Muscle of arm (tissue), 12 donors: ENCODE results near the gene ANO6. TPM values are rescaled to one million over a fixed set of nuclear protein-coding genes. Genes with fewer than 3 reads are reported as not detected.
"Not testable (repeated sequence)": the region's sequence is repeated elsewhere in the genome, so short reads cannot be mapped to it uniquely, and the experiment has no call there.

Source experiments
- DNase-seq: peaks from one replicate; pipeline ENCODE4 v3.0.0-alpha.2; 2013
- polyA plus RNA-seq, 12 donors: library from polyadenylated mRNA; unstranded; fragments of 120-200 nt; gene quantifications; one replicate each; pipeline ENCODE4 v1.2.1, GENCODE V29; 2013; ENCODE audit not compliant: insufficient read length in 12 of 12

The ANO6 gene
- polyA plus RNA-seq, 12 donors = 43.2 to 77.2 (median 70.1) TPM; not detected in 1

DNA sequence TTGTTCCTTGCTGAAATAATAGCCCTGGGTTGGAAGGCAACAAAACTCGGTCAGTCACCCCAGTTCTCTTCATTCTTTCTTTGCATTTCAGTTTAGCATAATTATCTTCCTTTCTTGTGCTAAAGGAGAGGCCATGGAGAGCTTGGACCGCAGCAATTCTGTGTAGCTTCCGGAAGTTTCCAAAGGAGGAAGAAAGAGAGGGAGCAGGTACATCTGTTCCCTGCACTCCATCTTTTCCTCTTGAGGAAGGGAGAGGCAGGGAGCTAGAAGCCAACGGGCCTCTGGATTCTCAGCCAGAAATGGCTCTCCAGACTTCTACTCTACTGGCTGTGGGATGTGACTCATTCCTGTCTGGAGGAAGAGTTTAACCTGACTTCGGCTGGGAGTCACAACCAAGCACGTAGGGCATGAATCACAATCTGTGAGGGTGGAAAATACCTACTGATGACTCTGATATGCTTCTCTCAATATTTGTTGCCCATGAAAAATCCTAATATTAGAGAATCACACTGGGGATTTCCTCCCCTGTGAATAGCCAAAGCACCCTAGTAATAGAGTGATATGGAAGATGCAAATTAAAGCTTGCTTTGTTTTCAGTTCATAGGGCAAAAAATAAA, 17.0 kb downstream of the ANO6 start:
- no peak for DNase-seq

- DNase-seq = peak; percentile 82
Measured at GRCh38 chr12:45234139-45234865, 18.4 kb downstream of the ANO6 start.

- DNase-seq = peak; percentile 47
Measured at GRCh38 chr12:45235087-45236025, 19.5 kb downstream of the ANO6 start.

GRCh38 chr12:45236383-45236782, 20.5 kb downstream of the ANO6 start:
- DNase-seq = not testable (repeated sequence)

DNA sequence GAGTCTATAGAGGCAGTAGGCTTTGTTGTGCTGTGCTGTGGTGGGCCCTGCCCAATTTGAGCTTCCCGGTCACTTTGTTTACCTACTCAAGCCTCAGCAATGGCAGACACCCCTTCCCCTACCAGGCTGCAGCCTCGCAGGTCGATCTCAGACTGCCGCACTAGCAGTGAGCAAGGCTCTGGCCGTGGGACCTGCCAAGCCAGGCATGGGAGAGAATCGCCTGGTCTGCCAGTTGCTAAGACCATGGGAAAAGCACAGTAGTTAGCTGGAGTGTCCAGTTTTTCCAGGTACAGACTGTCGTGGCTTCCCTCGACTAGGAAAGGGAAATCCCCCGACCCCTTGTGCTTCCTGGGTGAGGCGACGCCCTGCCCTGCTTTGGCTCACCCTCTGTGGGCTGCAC, 26.3 kb downstream of the ANO6 start:
- DNase-seq = no peak

- no peak for DNase-seq
Measured at GRCh38 chr12:45243963-45244362, 28.1 kb downstream of the ANO6 start.

DNA sequence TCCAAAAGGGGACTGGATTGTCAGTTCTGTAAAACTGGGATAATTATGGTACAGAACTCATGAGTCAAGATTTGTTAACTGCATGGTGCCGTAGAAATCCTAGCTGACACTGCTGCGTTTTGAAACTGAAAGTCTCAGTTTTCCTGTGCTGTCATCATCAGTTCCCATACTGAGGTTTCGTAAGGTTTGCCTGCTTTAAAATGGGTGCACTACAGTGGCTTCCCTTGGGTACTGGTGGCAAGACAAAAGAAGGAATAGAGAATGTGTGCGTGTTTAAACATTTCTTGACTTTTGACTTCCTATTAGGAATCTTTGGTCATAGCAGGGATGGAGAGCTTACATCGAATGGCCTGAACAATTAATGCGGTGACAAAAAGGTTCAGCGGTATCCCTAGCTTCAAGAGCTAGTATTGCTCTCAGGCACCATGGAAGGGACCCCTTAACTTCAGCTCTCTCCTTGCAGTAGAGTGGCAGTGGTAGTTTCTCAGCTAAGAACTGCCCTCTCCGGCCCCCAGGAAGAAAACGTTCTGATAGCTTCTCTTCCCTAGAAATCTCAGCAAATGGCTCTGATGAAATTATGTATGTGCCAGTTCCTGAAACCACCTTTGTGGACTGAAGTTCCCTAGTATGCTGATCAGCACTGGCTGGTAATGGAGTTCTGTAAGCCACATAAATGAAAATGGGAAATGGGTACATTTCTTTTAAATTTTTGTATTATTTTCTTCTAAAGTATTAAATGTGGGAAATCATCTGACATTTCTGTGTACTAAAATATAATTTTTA, 28.9 kb downstream of the ANO6 start:
- no peak for DNase-seq

DNA sequence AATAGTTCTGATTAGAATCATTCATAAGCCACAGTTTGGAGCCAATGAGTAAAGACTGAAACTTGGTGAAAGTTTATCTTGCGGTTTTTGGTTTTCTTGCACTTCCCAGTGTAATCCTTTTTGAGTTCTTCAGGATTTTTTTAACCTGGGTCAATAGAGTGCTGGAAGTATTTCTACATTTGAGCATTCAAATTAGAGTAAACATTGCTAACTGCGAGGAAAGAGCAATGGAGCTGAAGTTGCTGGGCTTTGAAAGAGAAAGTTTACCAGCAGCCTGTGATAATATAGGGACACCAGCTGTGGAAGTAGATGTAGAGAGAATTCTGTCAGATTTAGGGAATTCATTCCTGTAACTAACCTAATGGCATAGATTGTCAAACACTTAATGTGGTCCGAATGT, 30.3 kb downstream of the ANO6 start:
- no peak for DNase-seq

DNA sequence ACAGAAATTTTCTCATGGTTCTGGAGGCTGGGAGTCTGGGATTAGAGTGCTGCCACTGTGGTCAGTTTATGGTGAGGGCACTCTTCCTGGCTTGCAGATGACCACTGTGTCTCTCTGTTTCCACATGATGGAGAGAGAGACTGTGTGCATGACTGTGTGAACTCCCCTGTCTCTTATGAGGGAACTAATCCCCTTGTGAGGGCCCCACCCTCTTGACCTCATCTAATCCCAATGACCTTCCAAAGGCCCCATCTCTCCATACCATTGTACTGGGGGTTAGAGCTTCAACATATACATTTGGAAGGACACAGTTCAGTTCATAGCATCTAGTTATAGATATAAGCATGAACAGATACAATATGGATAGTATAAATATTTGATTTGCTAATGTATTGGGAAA, 31.7 kb downstream of the ANO6 start:
- DNase-seq = no peak

DNA sequence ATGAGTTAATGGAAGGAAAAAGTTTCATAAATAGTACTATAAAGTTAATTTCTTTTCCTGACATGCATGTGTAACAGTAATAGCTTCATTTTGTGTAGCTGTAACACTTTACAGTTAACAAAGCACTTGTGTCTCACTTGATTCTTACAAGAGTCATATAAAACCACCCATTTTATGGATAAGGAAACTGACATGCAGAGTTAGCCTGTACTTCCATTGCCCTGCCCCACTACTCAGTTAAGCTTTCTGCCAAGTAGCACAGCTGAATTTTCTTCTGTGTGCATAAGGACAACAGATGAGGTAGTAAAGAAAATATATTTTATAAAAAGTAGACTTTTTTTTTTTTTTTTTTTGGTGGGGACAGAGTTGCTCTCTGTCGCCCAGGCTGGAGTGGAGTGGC, 32.2 kb downstream of the ANO6 start:
- DNase-seq = no peak

DNA sequence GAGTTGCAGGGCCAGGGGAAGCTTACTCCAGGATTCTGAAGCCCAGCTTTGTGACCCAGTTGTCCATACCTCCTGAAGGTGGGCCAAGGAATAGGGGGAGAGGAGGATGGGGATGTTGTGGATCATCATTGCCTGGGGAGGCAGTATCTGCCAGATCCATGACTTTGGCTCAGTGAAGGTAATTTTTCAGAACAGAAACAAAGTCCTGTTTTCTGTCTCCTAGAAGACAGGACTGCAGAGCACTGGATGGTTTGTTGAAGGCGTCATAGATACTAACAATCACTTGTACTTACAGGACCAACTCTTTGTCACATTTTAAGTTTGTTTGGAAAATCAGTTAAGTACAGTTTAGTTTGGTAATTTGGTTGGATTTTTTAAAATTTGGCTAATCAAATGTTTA, 38.4 kb downstream of the ANO6 start:
- DNase-seq = no peak

DNA sequence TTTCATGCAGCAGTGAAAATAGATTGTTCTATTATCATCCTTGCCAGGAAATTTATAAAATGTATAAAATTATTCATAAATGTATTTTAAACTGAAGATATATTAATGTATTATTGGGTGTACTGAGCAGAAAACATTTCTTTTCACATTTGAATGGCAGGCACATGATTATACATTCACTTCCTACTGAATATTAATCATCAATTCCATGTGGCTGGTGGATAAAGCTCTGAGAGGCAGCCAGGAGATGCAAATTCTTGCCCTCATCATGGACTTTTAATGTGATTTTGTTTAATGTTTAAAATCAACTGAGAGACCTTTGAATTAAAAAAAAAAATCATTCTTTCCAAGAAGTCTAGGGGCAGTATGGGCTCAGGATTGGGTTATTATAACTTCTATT, 40.8 kb downstream of the ANO6 start:
- DNase-seq = no peak

DNA sequence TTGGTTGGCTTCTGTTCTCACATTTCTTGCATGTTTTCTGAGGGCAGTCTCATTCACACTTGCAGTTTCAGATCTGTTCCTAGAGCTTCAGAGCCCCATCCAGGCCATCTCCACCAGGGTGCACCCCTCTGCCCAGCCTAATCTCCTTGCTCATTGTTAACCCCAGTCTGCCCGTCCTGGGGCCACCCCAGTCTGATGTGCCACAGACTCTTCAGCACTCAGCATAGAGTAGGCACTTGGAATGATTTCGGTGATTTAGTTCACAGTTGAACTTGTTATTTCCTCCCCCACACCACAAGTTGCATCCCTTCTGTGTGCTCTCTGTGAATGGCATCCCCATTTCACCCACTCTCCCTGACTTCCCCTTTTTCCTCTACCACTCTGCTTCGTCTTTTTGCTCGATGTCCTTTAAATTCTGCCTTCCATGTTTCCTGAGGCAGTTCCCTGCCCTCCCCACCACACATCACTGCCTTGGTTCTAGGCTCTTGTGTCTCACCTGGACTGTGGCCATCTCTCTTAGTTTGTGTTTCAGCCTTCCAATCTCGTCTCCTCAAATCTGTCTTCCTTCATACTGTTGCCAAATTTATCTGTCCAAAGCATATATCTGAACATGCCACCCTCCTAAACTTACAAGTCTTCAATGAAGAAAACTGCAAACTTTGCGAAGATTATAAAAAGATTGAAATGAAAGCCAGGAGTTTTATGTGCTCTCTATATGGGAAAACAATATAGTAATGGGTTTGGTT, 41.5 kb downstream of the ANO6 start:
- no peak for DNase-seq

DNA sequence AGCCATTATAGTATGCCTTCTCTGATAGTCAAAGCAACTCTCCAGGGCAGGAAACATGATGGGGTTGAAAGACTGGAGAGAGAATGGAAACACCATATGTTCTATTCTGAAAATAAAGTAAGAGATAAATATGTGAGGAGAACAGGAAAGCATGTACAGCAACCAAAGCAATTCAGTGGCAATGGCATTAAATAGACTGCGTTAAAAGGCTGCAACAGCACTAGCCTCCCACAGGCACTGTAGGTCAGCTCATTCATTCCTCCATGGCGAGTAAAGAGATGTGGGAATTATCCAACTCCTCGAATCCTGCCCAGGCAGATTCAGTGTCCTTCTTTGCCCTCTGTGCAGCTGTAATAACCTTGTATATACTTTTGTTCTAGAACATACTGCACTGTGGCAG, 43.8 kb downstream of the ANO6 start:
- no peak for DNase-seq

- DNase-seq = no peak
Measured at GRCh38 chr12:45260104-45260815, 44.4 kb downstream of the ANO6 start.

GRCh38 chr12:45260854-45261253, 45.0 kb downstream of the ANO6 start:
- DNase-seq = no peak

- DNase-seq = not testable (repeated sequence)
Measured at GRCh38 chr12:45262185-45262584, 46.3 kb downstream of the ANO6 start.

- no peak for DNase-seq
Measured at GRCh38 chr12:45263587-45263986, 47.7 kb downstream of the ANO6 start.

GRCh38 chr12:45268672-45269411, 52.9 kb downstream of the ANO6 start:
- peak; percentile 69 for DNase-seq

DNA sequence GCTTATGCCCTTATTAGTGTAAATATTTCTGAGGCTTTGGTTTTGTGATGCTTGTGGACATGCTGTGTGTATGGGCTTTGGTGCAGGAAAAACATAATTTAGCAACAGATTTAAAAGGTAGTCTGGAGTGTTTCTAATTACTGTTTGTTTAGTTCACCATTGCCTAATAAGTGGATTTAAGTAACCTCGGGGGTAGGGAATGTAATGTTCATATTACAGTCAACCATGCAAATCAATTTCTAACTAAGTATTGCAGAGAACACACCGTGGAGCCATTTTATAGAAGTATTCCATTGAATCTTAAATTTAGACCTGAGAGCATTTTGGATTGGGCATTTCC, 53.5 kb downstream of the ANO6 start:
- no peak for DNase-seq
